Measurements from ENCODE around the gene ZFYVE28. TPM values are rescaled to one million over a fixed set of nuclear protein-coding genes. Genes with fewer than 3 reads are reported as not detected.

ZFYVE28 gene
- total RNA-seq, 1 experiment from 2014 or later: 0.82 TPM

DNA sequence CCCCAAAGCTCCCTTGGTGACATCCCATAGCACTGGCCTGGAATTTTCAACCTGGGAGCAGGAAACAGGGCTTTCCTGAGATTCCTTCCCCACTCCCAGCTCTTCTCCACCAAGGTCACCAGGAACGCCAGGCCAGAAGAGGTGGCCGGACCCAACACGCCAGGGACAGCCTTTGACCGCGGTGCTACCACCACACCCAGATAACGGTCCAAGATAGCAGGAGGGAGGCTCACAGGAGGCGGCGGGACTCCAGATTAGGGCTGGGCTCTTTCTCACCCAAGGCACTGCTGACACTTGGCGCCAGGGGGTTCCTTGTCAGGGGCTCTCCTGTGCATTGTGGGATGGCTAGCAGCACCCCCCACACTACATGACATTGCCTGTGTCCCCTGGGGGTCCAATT lies 22.9 kb downstream of the ZFYVE28 start:
- H3K9me3 Mint-ChIP-seq (ENCODE audit: unreplicated experiment): no peaks in the 10 kb centered on the region
- no peak for DNase-seq
- H3K36me3 Mint-ChIP-seq (ENCODE audit: insufficient read depth, unreplicated experiment): no peaks in the 10 kb centered on the region
- H3K27me3 Mint-ChIP-seq (ENCODE audit: insufficient read depth, unreplicated experiment): peaks cover 5% of the 10 kb centered on the region
- Histone ChIP-seq H3K9me3 (no peaks in the 10 kb centered on the region), H3K4me1 (no peaks in the 10 kb centered on the region), H3K27me3 (replicated peaks; ENCODE audit: control insufficient read depth, insufficient read depth, low read length) (no peaks in the 10 kb centered on the region), H3K36me3 (ENCODE audit: control insufficient read depth, insufficient read depth, low read length) (no peaks in the 10 kb centered on the region), H3K4me3 (ENCODE audit: low read depth, low read length) (no peak overlapping the region)
- peaks cover 5% of the 10 kb centered on the region for H3K4me1 Mint-ChIP-seq (ENCODE audit: low read depth, unreplicated experiment)
- ChIA-PET POLR2A (no interaction called here), CTCF (no interaction called here)
- H3K27ac Mint-ChIP-seq (ENCODE audit: unreplicated experiment): no peak overlapping the region
- intact Hi-C loops (cut with micrococcal nuclease; ENCODE audit: unreplicated experiment): no loop called here
- TF ChIP-seq, protein P1, sequence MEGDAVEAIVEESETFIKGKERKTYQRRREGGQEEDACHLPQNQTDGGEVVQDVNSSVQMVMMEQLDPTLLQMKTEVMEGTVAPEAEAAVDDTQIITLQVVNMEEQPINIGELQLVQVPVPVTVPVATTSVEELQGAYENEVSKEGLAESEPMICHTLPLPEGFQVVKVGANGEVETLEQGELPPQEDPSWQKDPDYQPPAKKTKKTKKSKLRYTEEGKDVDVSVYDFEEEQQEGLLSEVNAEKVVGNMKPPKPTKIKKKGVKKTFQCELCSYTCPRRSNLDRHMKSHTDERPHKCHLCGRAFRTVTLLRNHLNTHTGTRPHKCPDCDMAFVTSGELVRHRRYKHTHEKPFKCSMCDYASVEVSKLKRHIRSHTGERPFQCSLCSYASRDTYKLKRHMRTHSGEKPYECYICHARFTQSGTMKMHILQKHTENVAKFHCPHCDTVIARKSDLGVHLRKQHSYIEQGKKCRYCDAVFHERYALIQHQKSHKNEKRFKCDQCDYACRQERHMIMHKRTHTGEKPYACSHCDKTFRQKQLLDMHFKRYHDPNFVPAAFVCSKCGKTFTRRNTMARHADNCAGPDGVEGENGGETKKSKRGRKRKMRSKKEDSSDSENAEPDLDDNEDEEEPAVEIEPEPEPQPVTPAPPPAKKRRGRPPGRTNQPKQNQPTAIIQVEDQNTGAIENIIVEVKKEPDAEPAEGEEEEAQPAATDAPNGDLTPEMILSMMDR (IDR thresholded peaks at IDR 0.05; ENCODE audit: insufficient read depth in 1 of 2, low read depth in 1 of 2, low read length in 1 of 2, severe bottlenecking in 1 of 2, unreplicated experiment in 1 of 2): no peak
- no TSS peak for BruUV-seq (replicated peaks)
- no peak overlapping the region for H3K4me3 Mint-ChIP-seq (ENCODE audit: unreplicated experiment)

DNA sequence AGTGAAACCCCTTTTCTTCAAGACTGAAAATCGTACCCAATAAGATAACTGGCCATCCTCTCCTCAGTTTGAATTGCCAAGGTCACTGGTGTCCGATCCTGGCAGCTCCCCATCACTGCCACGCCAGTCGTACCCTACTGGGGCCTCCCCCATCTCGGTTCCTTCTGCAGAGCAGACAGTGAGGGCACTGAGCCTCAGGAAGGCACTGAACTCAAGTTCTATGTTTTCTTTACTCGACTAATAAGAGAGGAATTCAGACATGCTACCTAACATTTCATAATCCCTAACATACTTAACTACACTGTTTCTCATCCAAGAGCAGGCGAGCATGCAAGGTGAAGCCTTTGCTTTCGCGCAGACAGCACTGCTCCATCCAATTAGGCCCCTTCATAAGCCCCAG lies 23.4 kb downstream of the ZFYVE28 start:
- H3K4me3 ChIP-seq (ENCODE audit: low read depth, low read length): no peak overlapping the region
- no peaks in the 10 kb centered on the region for H3K9me3 Mint-ChIP-seq (ENCODE audit: unreplicated experiment)
- no peaks in the 10 kb centered on the region for H3K36me3 Mint-ChIP-seq (ENCODE audit: insufficient read depth, unreplicated experiment)
- peaks cover 5% of the 10 kb centered on the region for H3K27me3 Mint-ChIP-seq (ENCODE audit: insufficient read depth, unreplicated experiment)
- ChIA-PET POLR2A (no interaction called here), CTCF (no interaction called here)
- no peaks in the 10 kb centered on the region for H3K9me3 ChIP-seq
- no peak overlapping the region for H3K4me3 Mint-ChIP-seq (ENCODE audit: unreplicated experiment)
- no TSS peak for BruUV-seq (replicated peaks)
- no peaks in the 10 kb centered on the region for H3K36me3 ChIP-seq (ENCODE audit: control insufficient read depth, insufficient read depth, low read length)
- peaks cover 5% of the 10 kb centered on the region for H3K4me1 Mint-ChIP-seq (ENCODE audit: low read depth, unreplicated experiment)
- no peak overlapping the region for H3K27ac Mint-ChIP-seq (ENCODE audit: unreplicated experiment)
- intact Hi-C loops (cut with micrococcal nuclease; ENCODE audit: unreplicated experiment): no loop called here
- no peak for DNase-seq
- TF ChIP-seq, protein P1 (IDR thresholded peaks at IDR 0.05; ENCODE audit: insufficient read depth in 1 of 2, low read depth in 1 of 2, low read length in 1 of 2, severe bottlenecking in 1 of 2, unreplicated experiment in 1 of 2): no peak
- H3K27me3 ChIP-seq (replicated peaks; ENCODE audit: control insufficient read depth, insufficient read depth, low read length): no peaks in the 10 kb centered on the region
- no peaks in the 10 kb centered on the region for H3K4me1 ChIP-seq

DNA sequence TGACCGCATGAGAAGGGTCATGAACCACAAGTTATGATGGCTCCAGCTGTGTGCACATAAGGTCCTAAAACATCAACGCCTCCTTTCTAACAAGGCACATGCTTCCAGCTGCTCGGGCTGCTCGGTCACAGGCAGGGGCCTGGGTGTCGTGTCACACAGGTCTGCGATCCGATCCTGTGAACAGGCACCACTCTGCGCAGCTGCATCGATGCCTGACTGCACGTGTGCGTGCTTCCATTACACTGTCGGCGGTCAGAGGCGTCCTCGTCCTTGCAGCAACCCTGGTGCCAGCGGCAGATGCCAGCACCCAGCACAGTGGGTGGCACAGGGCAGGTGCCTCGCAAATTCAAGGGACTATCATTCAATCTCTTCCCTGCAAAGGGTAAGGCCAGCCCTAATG lies 23.9 kb downstream of the ZFYVE28 start:
- Histone ChIP-seq H3K27me3 (replicated peaks; ENCODE audit: control insufficient read depth, insufficient read depth, low read length) (no peaks in the 10 kb centered on the region), H3K9me3 (no peaks in the 10 kb centered on the region), H3K4me1 (no peaks in the 10 kb centered on the region), H3K36me3 (ENCODE audit: control insufficient read depth, insufficient read depth, low read length) (no peaks in the 10 kb centered on the region), H3K4me3 (ENCODE audit: low read depth, low read length) (no peak overlapping the region)
- no peaks in the 10 kb centered on the region for H3K36me3 Mint-ChIP-seq (ENCODE audit: insufficient read depth, unreplicated experiment)
- no TSS peak for BruUV-seq (replicated peaks)
- H3K27me3 Mint-ChIP-seq (ENCODE audit: insufficient read depth, unreplicated experiment): peaks cover 5% of the 10 kb centered on the region
- CTCF ChIA-PET: no interaction called here
- no peak overlapping the region for H3K4me3 Mint-ChIP-seq (ENCODE audit: unreplicated experiment)
- POLR2A ChIA-PET: no interaction called here
- TF ChIP-seq, protein P1 (IDR thresholded peaks at IDR 0.05; ENCODE audit: insufficient read depth in 1 of 2, low read depth in 1 of 2, low read length in 1 of 2, severe bottlenecking in 1 of 2, unreplicated experiment in 1 of 2): no peak
- DNase-seq: no peak
- intact Hi-C loops (cut with micrococcal nuclease; ENCODE audit: unreplicated experiment): no loop called here
- H3K4me1 Mint-ChIP-seq (ENCODE audit: low read depth, unreplicated experiment): peaks cover 5% of the 10 kb centered on the region
- H3K9me3 Mint-ChIP-seq (ENCODE audit: unreplicated experiment): no peaks in the 10 kb centered on the region
- H3K27ac Mint-ChIP-seq (ENCODE audit: unreplicated experiment): no peak overlapping the region

Measured in Caco-2 (cell line).